ENCODE data around the gene NPAS1. TPM values are rescaled to one million over a fixed set of nuclear protein-coding genes. Genes with fewer than 3 reads are reported as not detected.

NPAS1 gene, protein sequence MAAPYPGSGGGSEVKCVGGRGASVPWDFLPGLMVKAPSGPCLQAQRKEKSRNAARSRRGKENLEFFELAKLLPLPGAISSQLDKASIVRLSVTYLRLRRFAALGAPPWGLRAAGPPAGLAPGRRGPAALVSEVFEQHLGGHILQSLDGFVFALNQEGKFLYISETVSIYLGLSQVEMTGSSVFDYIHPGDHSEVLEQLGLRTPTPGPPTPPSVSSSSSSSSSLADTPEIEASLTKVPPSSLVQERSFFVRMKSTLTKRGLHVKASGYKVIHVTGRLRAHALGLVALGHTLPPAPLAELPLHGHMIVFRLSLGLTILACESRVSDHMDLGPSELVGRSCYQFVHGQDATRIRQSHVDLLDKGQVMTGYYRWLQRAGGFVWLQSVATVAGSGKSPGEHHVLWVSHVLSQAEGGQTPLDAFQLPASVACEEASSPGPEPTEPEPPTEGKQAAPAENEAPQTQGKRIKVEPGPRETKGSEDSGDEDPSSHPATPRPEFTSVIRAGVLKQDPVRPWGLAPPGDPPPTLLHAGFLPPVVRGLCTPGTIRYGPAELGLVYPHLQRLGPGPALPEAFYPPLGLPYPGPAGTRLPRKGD
- total RNA-seq (2022; extraction: Qiagen RNA extraction; ENCODE audit: low read depth), result 5.0 to 8.2 TPM (median 7.0 TPM) in 5 replicates

GRCh38 chr19:47019431-47020041, at the start of gene NPAS1:
Gene NPAS1 (plus strand): TSS chr19:47019837. CDS start chr19:47021048, 1,211 bp downstream.

Other genes starting within 250 kb of the NPAS1 start
- 207 to 256 TPM (median 226 TPM) in 5 replicates for gene SLC1A5, start 231.2 kb upstream of the NPAS1 start, total RNA-seq (2022; extraction: Qiagen RNA extraction; ENCODE audit: low read depth)
- 243 to 332 TPM (median 307 TPM) in 5 replicates for gene AP2S1, start 169.0 kb upstream of the NPAS1 start, total RNA-seq (2022; extraction: Qiagen RNA extraction; ENCODE audit: low read depth)
- 22.4 to 31.2 TPM (median 27.2 TPM) in 5 replicates for gene ARHGAP35, start 158.8 kb upstream of the NPAS1 start, total RNA-seq (2022; extraction: Qiagen RNA extraction; ENCODE audit: low read depth)
- gene TMEM160, start 28.8 kb downstream of the NPAS1 start, total RNA-seq (2022; extraction: Qiagen RNA extraction; ENCODE audit: low read depth), result 50.7 to 73.9 TPM (median 72.0 TPM) in 5 replicates
- 19.7 to 23.0 TPM (median 20.4 TPM) in 5 replicates for gene ZC3H4, start 93.9 kb downstream of the NPAS1 start, total RNA-seq (2022; extraction: Qiagen RNA extraction; ENCODE audit: low read depth)
- gene SAE1, start 111.0 kb downstream of the NPAS1 start, total RNA-seq (2022; extraction: Qiagen RNA extraction; ENCODE audit: low read depth), result 197 to 219 TPM (median 209 TPM) in 5 replicates
- 13.9 to 26.4 TPM (median 23.7 TPM) in 5 replicates for gene BBC3, start 211.4 kb downstream of the NPAS1 start, total RNA-seq (2022; extraction: Qiagen RNA extraction; ENCODE audit: low read depth)
- gene CCDC9, start 236.7 kb downstream of the NPAS1 start, total RNA-seq (2022; extraction: Qiagen RNA extraction; ENCODE audit: low read depth), result 21.4 to 24.9 TPM (median 23.7 TPM) in 5 replicates